ENCODE data around the gene DNAAF1.
"Not testable (repeated sequence)": the region's sequence is repeated elsewhere in the genome, so short reads cannot be mapped to it uniquely, and the experiment has no call there.

DNAAF1 gene

GRCh38 chr16:84184775-84185174, 39.7 kb downstream of the DNAAF1 start:
- DNase-seq (ENCODE audit: low read depth) = no peak

GRCh38 chr16:84186685-84187437, 41.8 kb downstream of the DNAAF1 start, which contains the start of gene TAF1C:
TSS of gene TAF1C (minus strand) at chr16:84187057. CDS start at chr16:84184988, 2,069 bp downstream.
- peak; percentile 88 for DNase-seq (ENCODE audit: low read depth)

- DNase-seq (ENCODE audit: low read depth) = no peak
These were observed 45.8 kb downstream of the DNAAF1 start, which contains the start of gene ADAD2 for GRCh38 chr16:84190731-84191388. TSS of gene ADAD2 (plus strand) at chr16:84191157. CDS start at chr16:84191231, 74 bp downstream.

GRCh38 chr16:84191466-84191865, 46.4 kb downstream of the DNAAF1 start:
- DNase-seq (ENCODE audit: low read depth) = no peak

- no peak for DNase-seq (ENCODE audit: low read depth)
These were observed 48.4 kb downstream of the DNAAF1 start for GRCh38 chr16:84193480-84193879.

GRCh38 chr16:84194018-84194417, 48.9 kb downstream of the DNAAF1 start:
- no peak for DNase-seq (ENCODE audit: low read depth)

GRCh38 chr16:84194470-84195200, 49.5 kb downstream of the DNAAF1 start:
- no peak for DNase-seq (ENCODE audit: low read depth)

GRCh38 chr16:84195201-84196093, 50.3 kb downstream of the DNAAF1 start:
- no peak for DNase-seq (ENCODE audit: low read depth)

GRCh38 chr16:84196101-84196500, 51.0 kb downstream of the DNAAF1 start:
- no peak for DNase-seq (ENCODE audit: low read depth)

GRCh38 chr16:84196727-84197394, 51.8 kb downstream of the DNAAF1 start:
- no peak for DNase-seq (ENCODE audit: low read depth)

GRCh38 chr16:84197466-84198128, 52.5 kb downstream of the DNAAF1 start:
- DNase-seq (ENCODE audit: low read depth) = no peak

GRCh38 chr16:84198401-84198800, 53.3 kb downstream of the DNAAF1 start:
- peak; percentile 29 for DNase-seq (ENCODE audit: low read depth)

- DNase-seq (ENCODE audit: low read depth) = no peak
These were observed 54.0 kb downstream of the DNAAF1 start for GRCh38 chr16:84199097-84199496.

- no peak for DNase-seq (ENCODE audit: low read depth)
These were observed 54.8 kb downstream of the DNAAF1 start for GRCh38 chr16:84199861-84200260.

- DNase-seq (ENCODE audit: low read depth) = not testable (repeated sequence)
These were observed 59.4 kb downstream of the DNAAF1 start for GRCh38 chr16:84204551-84204950.

GRCh38 chr16:84205123-84205522, 60.0 kb downstream of the DNAAF1 start:
- not testable (repeated sequence) for DNase-seq (ENCODE audit: low read depth)

- no peak for DNase-seq (ENCODE audit: low read depth)
These were observed 61.0 kb downstream of the DNAAF1 start for GRCh38 chr16:84205976-84206691.

GRCh38 chr16:84207251-84207650, 62.1 kb downstream of the DNAAF1 start:
- DNase-seq (ENCODE audit: low read depth) = no peak

GRCh38 chr16:84207879-84208278, 62.8 kb downstream of the DNAAF1 start:
- DNase-seq (ENCODE audit: low read depth) = no peak

GRCh38 chr16:84209989-84210388, 64.9 kb downstream of the DNAAF1 start:
- DNase-seq (ENCODE audit: low read depth) = no peak

All from amniotic epithelial cell (primary cell).